ENCODE measurements around the gene UNG.

Gene UNG

DNA sequence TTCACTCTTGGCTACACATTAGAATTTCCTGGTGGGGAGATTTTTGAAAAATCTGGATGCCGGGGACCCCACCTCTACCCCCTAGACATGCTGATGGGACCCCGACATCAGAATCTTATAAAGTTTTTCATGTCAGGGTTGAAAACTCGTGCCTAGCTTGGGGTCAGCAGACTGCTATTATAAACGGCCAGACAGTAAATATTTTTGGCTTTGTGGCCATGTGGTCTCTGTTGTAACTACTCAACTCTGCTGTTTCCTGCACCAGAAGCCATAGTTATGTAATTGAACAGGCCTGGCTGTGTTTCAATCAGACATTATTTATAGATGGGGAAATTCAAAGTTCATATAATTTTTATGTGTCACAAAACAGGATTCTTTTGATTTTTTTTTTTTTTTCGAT lies 60.6 kb downstream of the UNG start:
- no peak for DNase-seq

DNA sequence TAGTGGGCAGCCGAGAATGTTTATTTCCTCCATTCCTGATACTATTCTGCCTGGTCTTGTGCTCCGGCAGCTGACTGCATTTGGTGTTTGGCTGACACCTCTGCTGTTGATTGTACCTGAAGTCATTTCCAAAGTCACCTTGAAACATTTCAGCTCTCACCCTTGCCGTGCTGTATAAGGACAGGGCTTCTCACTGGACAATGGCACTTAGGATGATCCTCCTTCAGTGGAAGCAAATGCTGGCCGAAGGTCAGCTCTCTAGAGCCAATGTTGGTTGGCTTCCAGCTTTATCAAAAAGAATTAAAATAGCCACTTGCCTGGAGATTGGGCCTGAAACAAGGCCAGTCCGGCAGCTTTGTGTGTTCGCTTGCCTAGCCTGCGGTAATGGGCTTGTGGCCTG lies 63.0 kb downstream of the UNG start:
- no peak for DNase-seq

Measured in activated CD4-positive, alpha-beta T cell treated with anti-CD3 and anti-CD28 coated beads, Interleukin-2, amount 50 U/mL, for 16 hours (primary cell).